CD4-positive, alpha-beta T cell treated with Interleukin-15 for 1 hour (primary cell): ENCODE measurements around the gene ZNF181.
"Not testable (repeated sequence)": the region's sequence is repeated elsewhere in the genome, so short reads cannot be mapped to it uniquely, and the experiment has no call there.

Source experiments
- DNase-seq: peaks from one replicate; pipeline ENCODE4 v3.0.0-alpha.2; 2020

ZNF181 gene

GRCh38 chr19:34733746-34734536 lies at the start of gene ZNF181:
Gene ZNF181, plus strand, starts transcription at chr19:34734243. Its CDS starts 795 bp downstream, at chr19:34735038.
- DNase-seq: peak; percentile 77

DNA sequence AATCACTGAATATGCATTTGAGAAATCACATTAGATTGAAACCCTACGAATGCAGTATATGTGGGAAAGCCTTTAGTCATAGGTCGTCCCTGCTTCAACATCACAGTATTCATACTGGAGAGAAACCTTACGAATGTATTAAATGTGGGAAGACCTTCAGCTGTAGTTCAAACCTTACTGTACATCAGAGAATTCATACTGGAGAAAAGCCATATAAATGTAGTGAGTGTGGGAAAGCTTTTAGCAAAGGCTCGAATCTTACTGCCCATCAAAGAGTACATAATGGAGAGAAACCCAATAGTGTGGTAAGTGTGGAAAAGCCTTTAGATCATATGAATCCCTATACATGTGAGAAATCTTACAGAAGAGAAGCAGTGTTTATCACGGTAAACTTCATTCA lies 48.8 kb upstream of the ZNF181 start:
- not testable (repeated sequence) for DNase-seq

DNA sequence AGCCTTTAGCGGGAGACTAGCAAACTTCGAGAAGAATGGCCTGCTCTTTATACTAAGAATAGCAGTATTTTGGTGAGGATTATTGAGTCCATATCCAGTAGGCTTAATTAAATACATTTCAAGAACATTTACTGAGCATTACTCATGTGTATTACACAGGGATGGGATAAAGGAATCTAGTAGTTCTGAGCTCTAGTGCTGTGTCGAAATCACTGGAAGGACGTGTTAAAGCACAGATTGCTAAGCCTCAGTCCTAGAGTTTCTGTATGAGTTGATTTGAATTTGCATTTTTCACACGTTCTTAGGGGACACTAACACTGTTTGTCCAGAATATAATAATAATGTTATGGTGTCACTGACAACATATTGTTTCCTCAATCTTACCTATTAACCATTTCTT lies 47.6 kb upstream of the ZNF181 start:
- no peak for DNase-seq

DNA sequence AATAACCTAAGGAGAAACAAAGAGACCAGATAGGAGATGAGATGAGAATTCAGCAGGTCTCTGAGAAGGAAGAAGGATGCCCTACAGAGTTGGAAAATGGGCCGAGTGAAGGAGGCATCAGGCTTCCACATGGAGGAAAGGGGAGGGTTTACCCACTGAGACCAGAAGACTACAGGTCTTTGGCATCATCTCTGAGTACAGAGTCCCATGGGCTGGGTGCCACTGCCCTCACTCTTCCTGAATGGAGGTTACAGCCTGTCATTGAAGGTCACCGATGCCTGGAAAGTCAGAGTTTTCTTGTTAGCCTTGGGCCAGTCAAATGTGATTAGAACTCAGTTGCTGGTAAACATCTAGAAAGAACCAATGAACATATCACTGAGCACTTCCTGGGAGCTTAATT lies 46.7 kb upstream of the ZNF181 start:
- no peak for DNase-seq

GRCh38 chr19:34688592-34688991 lies 45.5 kb upstream of the ZNF181 start:
- no peak for DNase-seq

GRCh38 chr19:34690372-34690771 lies 43.7 kb upstream of the ZNF181 start:
- DNase-seq: no peak

GRCh38 chr19:34692549-34692948 lies 41.5 kb upstream of the ZNF181 start:
- no peak for DNase-seq

GRCh38 chr19:34707661-34708060 lies 26.4 kb upstream of the ZNF181 start:
- DNase-seq: no peak

GRCh38 chr19:34711890-34712289 lies 22.2 kb upstream of the ZNF181 start:
- DNase-seq: no peak

- DNase-seq: peak; percentile 47
Observed at GRCh38 chr19:34712395-34713261, 21.4 kb upstream of the ZNF181 start.

DNA sequence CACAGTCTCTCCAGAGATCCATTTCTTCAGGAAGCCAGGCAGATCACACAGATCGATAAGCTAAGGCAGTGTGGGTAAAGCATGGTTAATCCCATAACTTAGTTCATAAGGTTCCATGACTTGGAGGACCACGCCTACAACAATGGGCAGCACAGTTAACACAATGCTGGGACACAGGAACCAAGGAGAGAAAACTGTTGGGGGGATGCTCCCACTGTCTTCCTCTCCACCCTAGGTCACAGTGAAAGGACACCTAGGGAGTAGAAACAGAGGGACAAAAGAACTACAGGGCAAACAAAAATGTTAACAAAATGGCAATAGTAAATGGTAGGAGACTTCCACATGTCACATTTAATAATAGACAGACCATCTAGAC lies 20.8 kb upstream of the ZNF181 start:
- DNase-seq: no peak

DNA sequence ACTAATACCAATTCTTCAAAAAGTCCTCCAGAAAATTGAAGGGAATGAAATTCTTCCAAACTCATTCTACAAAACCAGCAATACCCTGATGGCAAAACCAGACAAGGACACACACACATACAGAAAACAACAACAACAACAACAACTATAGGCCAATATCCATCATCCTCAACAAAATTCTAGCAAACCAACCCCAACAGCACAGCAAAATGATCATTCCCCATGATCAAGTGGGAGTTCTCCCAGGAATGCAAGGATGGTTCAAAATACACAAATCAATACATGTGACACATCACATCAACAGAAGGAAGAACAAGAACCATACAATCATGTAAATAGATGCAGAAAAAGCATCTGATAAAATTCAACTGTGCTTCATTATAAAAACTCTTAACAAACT lies 18.7 kb upstream of the ZNF181 start:
- DNase-seq: no peak

- DNase-seq: no peak
Observed at GRCh38 chr19:34722353-34722752, 11.7 kb upstream of the ZNF181 start.

- no peak for DNase-seq
Observed at GRCh38 chr19:34725400-34725799, 8.6 kb upstream of the ZNF181 start.

DNA sequence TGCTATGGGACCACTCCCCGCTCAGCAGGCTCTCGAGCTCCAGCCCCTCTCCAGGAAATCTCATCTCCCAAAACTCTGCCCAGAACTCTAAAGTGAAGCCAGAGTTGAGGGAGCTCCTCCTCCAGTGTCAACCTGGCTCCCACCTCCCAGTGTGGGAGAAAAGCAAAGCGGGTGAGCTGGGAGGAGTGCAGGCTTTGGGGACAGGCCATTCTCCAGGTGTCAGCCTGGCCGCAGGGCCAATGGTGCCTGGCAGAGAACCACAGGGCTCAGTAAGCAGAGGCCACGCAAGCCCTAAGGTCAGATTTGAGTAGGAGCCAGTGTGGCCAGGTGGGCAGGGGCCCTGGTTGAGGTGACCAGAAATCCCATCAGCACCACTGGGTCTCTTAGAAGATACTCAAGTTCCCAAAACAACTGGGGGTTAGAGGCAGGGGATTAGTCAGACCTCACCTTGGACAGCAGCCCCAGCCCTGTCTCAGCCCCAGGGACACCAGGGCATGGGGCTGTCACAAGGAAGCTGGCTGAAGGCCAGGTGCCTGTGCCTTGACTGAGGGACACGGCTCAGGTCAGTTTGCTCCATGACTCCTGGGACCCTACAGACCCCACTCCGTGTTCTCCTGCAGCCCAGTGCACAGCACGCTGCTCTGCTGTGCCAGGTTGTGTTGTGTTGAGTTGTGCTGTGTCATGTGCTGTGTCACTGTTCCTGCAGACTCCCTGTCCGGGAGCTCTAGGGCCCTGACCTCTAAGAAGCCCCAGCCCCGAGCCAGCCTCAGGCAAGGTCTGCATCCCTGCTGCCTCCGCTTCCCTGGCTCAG lies 2.8 kb upstream of the ZNF181 start:
- DNase-seq: no peak

- DNase-seq: no peak
Observed at GRCh38 chr19:34731964-34732363, 2.1 kb upstream of the ZNF181 start.

GRCh38 chr19:34732612-34733211 lies 1.3 kb upstream of the ZNF181 start:
- no peak for DNase-seq

- no peak for DNase-seq
Observed at GRCh38 chr19:34733266-34733745, 737 bp upstream of the ZNF181 start.

- DNase-seq: no peak
Observed at GRCh38 chr19:34734537-34735103, 577 bp downstream of the ZNF181 start.

DNA sequence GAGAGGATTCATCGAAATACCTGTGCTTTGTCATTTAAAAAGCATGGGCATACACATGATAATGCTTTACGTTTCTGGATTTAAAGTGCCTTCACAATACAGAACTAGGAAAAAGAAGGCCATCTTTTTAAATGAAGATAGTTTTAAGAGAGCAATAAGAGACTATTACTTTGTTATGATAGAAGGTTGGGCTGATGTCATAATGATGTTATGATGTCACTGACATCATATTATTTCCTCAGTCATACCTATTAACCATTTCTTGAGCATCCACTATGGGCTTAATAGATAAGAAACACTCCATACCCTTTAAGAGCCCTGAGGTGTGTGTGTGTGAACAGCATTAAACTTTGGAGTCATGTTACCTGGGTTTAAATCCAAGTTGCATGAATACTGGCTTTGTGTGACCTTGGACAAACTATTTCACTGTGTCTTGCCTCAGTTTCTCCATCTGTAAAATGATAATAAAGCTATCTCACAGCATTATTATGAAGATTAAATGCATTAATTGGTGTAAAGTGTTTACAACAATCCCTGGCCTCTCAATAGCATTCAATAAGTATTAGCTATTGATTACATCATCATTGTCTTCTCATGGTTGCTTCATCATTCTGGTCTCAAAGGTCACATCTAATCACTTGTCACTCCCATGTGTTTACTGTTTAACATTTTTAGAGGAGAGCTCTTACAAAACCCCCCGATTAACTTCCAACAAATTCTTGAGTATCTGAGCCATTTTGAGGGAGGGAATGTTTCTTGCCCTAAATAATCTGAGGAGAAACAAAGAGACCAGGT lies 11.1 kb downstream of the ZNF181 start:
- DNase-seq: no peak

DNA sequence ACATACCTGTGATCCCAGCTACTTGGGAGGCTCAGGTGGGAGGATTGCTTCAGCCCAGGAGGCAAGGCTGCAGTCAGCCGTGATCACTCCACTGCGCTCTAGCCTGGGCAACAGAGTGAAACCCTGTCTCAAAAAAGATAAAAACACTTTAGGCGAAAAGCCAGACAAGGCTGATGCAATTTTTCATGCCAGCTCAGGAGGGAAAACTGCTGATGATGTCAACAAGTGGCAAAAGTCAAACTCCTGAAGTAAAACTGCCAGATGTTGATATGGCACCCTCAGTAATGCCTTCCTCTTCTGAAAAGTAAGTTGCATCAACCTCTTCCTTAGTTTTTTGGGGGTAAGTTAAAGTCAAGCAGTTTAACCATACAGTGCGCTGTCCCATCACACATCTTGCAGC lies 23.4 kb downstream of the ZNF181 start:
- no peak for DNase-seq
